Small intestine (tissue), 7 donors: ENCODE results near the gene TUBGCP2. TPM values are rescaled to one million over a fixed set of nuclear protein-coding genes. Genes with fewer than 3 reads are reported as not detected.

ENCODE experiments used
- DNase-seq, 2 donors: peaks; one replicate each; pipeline versions ENCODE4 v3.0.0 to v3.0.0-alpha.2; 2013
- FAIRE-seq: peaks from 2 replicates; lab custom pipeline; 2012; peaks lifted over from hg19 to GRCh38; lab: Jason Lieb, UNC
- H3K27ac ChIP-seq, 3 donors: one replicate each; pipeline ENCODE4 v1.5.1; 2013; ENCODE audit warnings: low read length in 2 of 3, mild to moderate bottlenecking in 2 of 3, control low read depth in 1 of 3, inconsistent platforms in 1 of 3, low read depth in 1 of 3, moderate library complexity in 1 of 3
- H3K27me3 ChIP-seq, 3 donors: one replicate each; pipeline ENCODE4 v1.6.1; 2013; ENCODE audit warnings: low read length in 3 of 3, inconsistent platforms in 1 of 3; ENCODE audit not compliant: control insufficient read depth in 3 of 3, insufficient read depth in 3 of 3
- H3K36me3 ChIP-seq, 3 donors: one replicate each; pipeline ENCODE4 v1.6.1; 2013; ENCODE audit warnings: low read length in 3 of 3, inconsistent platforms in 1 of 3, low read depth in 1 of 3, mild to moderate bottlenecking in 1 of 3, moderate library complexity in 1 of 3; ENCODE audit not compliant: control insufficient read depth in 3 of 3, insufficient read depth in 2 of 3
- H3K4me1 ChIP-seq, 3 donors: one replicate each; pipeline ENCODE4 v1.6.1; 2013; ENCODE audit warnings: low read length in 2 of 3, inconsistent platforms in 1 of 3, low read depth in 1 of 3, mild to moderate bottlenecking in 1 of 3, moderate library complexity in 1 of 3; ENCODE audit not compliant: control insufficient read depth in 3 of 3, insufficient read depth in 2 of 3
- H3K4me3 ChIP-seq, 3 donors: one replicate each; pipeline ENCODE4 v1.5.1; 2013; ENCODE audit warnings: low read length in 3 of 3, control low read depth in 1 of 3, inconsistent platforms in 1 of 3, low read depth in 1 of 3, mild to moderate bottlenecking in 1 of 3, moderate library complexity in 1 of 3
- H3K9me3 ChIP-seq, 2 donors: one replicate each; pipeline ENCODE4 v1.6.1; 2013; ENCODE audit warnings: low read depth in 1 of 2, low read length in 1 of 2; ENCODE audit not compliant: control insufficient read depth in 2 of 2, insufficient read depth in 1 of 2
- WGBS, 3 donors: extraction: QIAGEN DNeasy Blood & Tissue Kit; methylation state at CpG; one replicate each; pipeline ENCODE4 v1.1.7; 2013; 5-methylcytosine and 5-hydroxymethylcytosine counted together
- polyA plus RNA-seq, 4 donors: library from polyadenylated mRNA; stranded (reverse) in 3 of 4; unstranded in 1 of 4; fragments of 200-250 nt in 3 of 4; fragments of 120-200 nt in 1 of 4; gene quantifications; one replicate each; pipeline versions ENCODE4 v1.2.1 to v1.2.3, GENCODE V29; 2013
- donor health status: healthy with polysubstance abuse.
- donor health status: control.
- donor health status: control.
- donor health status: Bipolar disorder and iron deficiency.
- donor health status: healthy.

Gene TUBGCP2
- polyA plus RNA-seq, 4 donors, result 43.1 to 173 (median 88.4) TPM

DNA sequence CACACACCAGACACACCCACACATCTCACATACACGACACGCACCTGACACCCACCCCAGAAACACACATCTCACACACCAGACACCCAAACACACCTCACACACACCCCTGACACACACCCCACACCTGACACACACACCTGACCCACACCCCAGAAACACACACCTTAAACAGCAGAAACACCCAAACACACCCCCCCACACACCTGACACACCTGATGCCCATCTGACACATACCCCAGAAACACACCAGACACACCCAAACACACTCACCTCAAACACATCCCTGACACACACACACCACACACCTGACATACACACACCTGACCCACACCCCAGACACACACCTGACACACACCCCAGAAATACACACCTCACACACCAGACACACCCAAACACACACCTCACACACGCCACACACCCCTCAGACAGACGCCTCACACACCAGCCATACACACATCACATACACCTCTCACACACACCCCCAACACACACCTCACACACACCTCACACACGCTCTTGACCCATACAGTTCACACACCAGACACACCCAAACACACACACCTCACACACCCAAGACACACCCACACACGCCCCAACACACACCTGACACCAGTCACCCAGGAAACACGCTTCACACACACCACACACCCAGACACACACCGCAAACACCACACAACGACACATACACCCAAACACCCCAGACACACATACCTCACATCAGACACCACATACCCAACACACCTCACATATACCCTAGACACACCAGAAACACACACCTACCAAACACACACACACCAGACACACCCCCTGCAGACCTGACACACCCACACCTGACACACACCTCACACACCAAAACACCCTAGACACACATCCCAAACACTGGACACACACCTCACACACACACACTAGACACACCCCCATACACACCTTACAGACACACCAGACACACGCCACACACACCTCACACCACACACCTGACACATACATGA, 29.7 kb upstream of the TUBGCP2 start:
- no peak overlapping the region for H3K27ac ChIP-seq
- H3K4me3 ChIP-seq, result no peak overlapping the region
- FAIRE-seq (no peak), DNase-seq (no peak)
- no peaks in the 10 kb centered on the region for H3K9me3 ChIP-seq
- H3K36me3 ChIP-seq, result no peaks in the 10 kb centered on the region
- H3K27me3 ChIP-seq, result peaks cover 9 to 47% (median 28%) of the 10 kb centered on the region in 3 donors
- H3K4me1 ChIP-seq, result peaks cover 0 to 16% (median 0%) of the 10 kb centered on the region in 3 donors
- WGBS, 3 donors, result 67 to 88% (median 68%) methylated on average over 10 of the region's 10 CpGs

DNA sequence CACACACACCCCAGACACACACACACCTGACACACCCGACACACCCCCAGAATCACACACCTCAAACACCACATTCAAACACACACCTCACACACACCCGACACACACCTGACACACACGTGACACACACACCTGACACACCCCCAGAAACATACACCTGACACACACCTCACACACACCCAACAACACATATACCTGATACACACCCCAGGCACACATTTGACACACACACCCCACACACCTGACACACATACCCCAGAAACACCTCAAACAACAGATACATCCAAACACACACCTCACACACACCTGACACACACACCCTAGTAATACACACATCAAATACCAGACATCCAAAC, 28.7 kb upstream of the TUBGCP2 start:
- WGBS, 3 donors, result 32 to 80% (median 45%) methylated on average over 3 of the region's 3 CpGs
- Histone ChIP-seq H3K9me3 (no peaks in the 10 kb centered on the region), H3K27me3 (peaks cover 9 to 56% (median 30%) of the 10 kb centered on the region in 3 donors), H3K36me3 (no peaks in the 10 kb centered on the region), H3K4me3 (no peak overlapping the region), H3K4me1 (peaks cover 0 to 7% (median 0%) of the 10 kb centered on the region in 3 donors), H3K27ac (no peak overlapping the region)
- FAIRE-seq (no peak), DNase-seq (no peak)

DNA sequence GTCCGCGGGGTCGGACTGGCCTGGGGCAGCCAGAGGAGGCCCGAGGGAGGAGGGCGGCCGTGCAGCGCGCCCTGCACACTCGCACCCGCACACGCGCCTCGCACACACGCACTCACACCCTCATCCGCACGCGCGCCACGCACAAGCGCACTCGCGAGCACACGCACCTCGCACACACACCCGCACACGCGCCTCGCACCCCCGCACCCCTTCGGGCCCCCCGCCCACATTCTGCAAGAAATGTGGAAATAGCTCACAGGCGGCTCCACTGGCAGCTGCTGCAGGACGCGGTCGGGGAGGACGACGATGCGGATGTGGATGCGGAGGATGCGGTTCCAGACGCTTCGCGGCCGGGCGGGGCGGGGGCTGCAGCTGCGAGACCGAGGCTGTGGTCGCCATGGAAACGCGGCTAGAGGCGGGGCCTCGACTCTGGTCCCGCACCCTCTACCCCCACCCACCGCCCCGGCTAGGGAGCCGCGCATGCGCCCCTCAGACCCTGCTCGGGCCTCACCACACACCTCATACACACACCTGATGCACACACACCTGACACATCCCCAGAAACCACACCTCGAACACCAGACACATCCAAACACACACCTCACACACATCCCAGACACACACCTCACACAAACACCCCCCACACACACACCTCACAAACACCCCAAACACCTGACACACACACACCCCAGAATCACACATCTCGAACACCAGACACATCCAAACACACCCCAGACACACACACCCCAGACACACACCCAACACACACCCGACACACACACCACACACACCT, 28.1 kb upstream of the TUBGCP2 start, which contains the start of gene CALY:
Gene CALY, minus strand, starts transcription at position 320 of the 793 bp plus-strand sequence. CDS start 7,907 bp downstream, outside the sequence.
- no peak for FAIRE-seq
- peaks cover 0 to 7% (median 0%) of the 10 kb centered on the region in 3 donors for H3K4me1 ChIP-seq
- no peaks in the 10 kb centered on the region for H3K36me3 ChIP-seq
- H3K9me3 ChIP-seq, result no peaks in the 10 kb centered on the region
- H3K4me3 ChIP-seq, result peak within 1 kb of the TSS; percentile 5 to 60 (median 22)
- H3K27ac ChIP-seq, result no peak within 1 kb of the TSS
- DNase-seq, result peak; percentile 34 to 52
- peaks cover 9 to 60% (median 30%) of the 10 kb centered on the region in 3 donors for H3K27me3 ChIP-seq
- 4 to 12% (median 5%) methylated on average over 51 to 63 of the region's 63 CpGs for WGBS, 3 donors

DNA sequence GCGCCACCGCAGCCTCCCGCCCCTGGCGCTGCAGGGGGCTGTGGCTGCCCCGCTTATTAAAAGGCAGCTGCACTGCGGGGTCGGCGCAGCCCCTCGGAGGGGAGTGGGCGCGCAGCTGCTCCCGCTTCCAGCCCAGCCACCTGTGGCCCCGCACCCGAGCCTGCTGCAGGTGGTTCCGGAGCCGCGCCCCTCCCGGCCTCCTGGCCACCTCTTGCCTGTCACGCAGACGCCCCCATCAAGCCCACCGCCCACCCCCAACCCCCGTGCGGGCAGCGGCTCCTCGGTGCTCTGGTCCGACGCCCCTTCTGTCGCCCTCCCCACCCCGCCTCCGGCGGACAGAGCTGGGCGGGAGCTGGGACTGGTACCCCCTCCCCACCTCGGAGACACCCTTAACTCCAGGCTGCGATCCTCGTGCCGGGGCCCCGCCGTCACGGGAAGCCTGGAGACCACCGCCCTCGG, 27.5 kb upstream of the TUBGCP2 start:
- peak overlapping the region in 1 of 3 donors; percentile 60 for H3K4me3 ChIP-seq
- no peak for FAIRE-seq

DNA sequence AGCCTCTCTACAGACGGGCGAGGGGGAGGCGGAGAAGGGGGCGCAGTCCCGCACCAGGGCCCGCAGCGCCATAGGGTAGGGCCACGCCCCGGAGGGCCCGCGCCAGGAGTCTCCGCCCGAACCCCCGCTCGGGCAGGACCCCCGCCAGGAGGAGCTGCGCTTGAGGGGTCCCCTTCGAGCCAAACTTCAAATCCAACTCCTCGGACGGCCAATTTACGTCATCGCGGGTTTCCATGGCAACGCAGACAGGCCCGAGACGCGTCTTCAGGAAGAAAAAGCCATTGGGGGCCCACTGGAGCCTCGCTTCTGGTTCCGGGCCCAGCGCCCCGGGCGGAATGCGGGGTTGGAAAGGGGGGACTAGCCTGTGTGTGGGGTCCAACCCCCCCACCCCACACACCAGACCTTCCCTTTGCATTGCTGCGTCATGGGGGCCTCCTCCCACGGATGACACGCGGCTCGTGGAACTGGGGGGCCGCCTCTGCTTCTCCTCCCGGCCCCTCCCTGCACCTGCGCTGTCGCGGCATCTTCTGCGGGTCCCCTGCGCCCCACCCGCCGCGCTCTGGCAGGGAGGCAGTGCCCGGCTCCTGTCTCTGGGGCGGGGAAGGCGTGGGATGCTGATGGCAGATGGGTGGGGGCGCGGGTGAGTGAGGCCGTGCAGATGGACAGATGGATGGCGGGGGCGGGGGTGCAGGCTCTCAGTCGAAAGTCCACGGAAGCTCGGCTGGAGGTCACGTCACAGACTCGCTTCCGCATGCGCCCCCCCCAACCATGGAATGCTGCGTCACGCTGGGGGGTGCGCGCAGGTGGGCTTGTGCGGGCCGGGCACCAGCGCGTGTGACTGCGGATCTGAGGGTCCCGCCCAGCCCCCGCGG, 26.8 kb upstream of the TUBGCP2 start:
- Histone ChIP-seq H3K27me3 (peaks cover 9 to 65% (median 30%) of the 10 kb centered on the region in 3 donors), H3K4me1 (peaks cover 0 to 7% (median 0%) of the 10 kb centered on the region in 3 donors), H3K27ac (no peak overlapping the region), H3K36me3 (no peaks in the 10 kb centered on the region), H3K4me3 (peak overlapping the region; percentile 5 to 60 (median 22)), H3K9me3 (no peaks in the 10 kb centered on the region)
- 1 to 2% (median 1%) methylated on average over 50 to 75 of the region's 75 CpGs for WGBS, 3 donors
- DNase-seq (peak; percentile 42 to 69), FAIRE-seq (no peak)

More for the DNA sequence above, 27.5 kb upstream of the TUBGCP2 start:
- peaks cover 0 to 7% (median 0%) of the 10 kb centered on the region in 3 donors for H3K4me1 ChIP-seq
- H3K27ac ChIP-seq, result no peak overlapping the region
- no peak for DNase-seq
- H3K36me3 ChIP-seq, result no peaks in the 10 kb centered on the region
- WGBS, 3 donors, result 1 to 5% (median 2%) methylated on average over 27 to 41 of the region's 41 CpGs
- peaks cover 9 to 62% (median 30%) of the 10 kb centered on the region in 3 donors for H3K27me3 ChIP-seq
- H3K9me3 ChIP-seq, result no peaks in the 10 kb centered on the region

DNA sequence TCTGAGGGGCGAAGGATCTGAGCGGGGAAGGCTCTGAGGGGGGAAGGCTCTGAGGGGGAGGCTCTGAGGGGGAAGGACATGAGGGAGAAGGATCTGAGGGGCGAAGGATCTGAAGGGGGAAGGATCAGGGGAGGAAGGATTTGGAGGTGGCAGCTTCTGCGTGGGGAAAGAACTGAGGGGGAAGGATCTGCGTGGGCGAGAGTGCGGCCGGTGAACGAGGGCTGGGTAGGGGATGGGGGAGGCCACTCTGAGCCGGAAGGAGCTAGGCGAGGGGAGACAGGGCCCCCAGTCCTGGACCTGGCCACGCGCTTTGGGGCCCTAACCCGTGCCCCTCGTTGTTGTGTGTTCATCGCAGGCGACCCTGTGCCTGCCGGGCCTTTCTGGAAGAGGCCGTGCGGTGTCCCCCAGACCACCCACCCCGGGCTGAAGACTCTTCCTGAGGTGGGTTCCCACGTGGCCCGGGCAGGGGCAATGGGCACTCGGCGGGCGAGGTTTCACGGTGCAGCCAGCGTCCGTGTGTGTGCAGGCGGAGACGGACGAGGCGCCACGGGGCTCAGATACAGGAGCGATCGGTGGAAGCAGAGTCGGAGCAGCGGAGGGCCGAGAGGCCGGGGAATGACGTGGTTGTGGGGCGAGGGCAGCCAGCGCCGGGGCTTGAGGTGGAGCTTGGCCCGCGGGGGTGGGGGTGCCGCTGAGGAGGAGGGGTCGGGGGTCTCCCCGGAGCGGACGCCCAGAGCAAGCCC, 26.0 kb upstream of the TUBGCP2 start:
- Histone ChIP-seq H3K4me3 (peak overlapping the region in 1 of 3 donors; percentile 60), H3K27me3 (peaks cover 9 to 69% (median 30%) of the 10 kb centered on the region in 3 donors), H3K36me3 (no peaks in the 10 kb centered on the region), H3K27ac (no peak overlapping the region), H3K9me3 (no peaks in the 10 kb centered on the region), H3K4me1 (peaks cover 0 to 9% (median 0%) of the 10 kb centered on the region in 3 donors)
- FAIRE-seq (no peak), DNase-seq (peak in 1 of 2 donors; percentile 37)
- 15 to 22% (median 19%) methylated on average over 36 to 51 of the region's 51 CpGs for WGBS, 3 donors
